ENCODE results near the gene CLIP4. TPM values are rescaled to one million over a fixed set of nuclear protein-coding genes. Genes with fewer than 3 reads are reported as not detected.

Gene CLIP4
- polyA plus RNA-seq, 1 donor, result 24.5 TPM

Other genes with a start within 250 kb of the CLIP4 start
- gene TRMT61B, start 245.1 kb upstream of the CLIP4 start, polyA plus RNA-seq (ENCODE audit: insufficient read length), result 30.4 TPM
- gene WDR43, start 220.7 kb upstream of the CLIP4 start, polyA plus RNA-seq (ENCODE audit: insufficient read length), result 62.6 TPM
- 2.4 TPM for gene TOGARAM2, start 134.1 kb upstream of the CLIP4 start, polyA plus RNA-seq (ENCODE audit: insufficient read length)
- gene PCARE, start 40.9 kb upstream of the CLIP4 start, polyA plus RNA-seq (ENCODE audit: insufficient read length), result 0.43 TPM